ENCODE data around the gene MEIS2.

The MEIS2 gene

DNA sequence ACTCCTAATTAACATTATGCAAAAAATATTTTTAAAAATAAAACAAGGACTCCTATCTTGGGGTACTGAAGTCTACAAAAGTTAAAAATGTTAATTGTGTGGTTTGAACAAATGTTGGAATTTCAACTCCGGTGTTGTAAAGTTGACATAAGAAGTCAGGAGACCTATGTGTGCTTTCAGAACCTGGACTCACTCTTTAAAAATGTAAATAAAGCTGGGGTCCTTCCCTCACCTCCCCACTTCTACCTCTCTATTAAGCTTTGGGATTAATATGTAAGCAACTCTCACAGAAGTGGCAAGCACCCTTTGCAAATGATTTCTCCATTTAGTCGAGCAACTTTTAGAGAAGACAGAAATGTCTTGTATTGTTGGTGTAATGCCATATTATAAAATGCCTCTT lies 11.9 kb downstream of the MEIS2 start:
- no peak for DNase-seq (ENCODE audit: low read depth)
- TF ChIP-seq, protein P1, sequence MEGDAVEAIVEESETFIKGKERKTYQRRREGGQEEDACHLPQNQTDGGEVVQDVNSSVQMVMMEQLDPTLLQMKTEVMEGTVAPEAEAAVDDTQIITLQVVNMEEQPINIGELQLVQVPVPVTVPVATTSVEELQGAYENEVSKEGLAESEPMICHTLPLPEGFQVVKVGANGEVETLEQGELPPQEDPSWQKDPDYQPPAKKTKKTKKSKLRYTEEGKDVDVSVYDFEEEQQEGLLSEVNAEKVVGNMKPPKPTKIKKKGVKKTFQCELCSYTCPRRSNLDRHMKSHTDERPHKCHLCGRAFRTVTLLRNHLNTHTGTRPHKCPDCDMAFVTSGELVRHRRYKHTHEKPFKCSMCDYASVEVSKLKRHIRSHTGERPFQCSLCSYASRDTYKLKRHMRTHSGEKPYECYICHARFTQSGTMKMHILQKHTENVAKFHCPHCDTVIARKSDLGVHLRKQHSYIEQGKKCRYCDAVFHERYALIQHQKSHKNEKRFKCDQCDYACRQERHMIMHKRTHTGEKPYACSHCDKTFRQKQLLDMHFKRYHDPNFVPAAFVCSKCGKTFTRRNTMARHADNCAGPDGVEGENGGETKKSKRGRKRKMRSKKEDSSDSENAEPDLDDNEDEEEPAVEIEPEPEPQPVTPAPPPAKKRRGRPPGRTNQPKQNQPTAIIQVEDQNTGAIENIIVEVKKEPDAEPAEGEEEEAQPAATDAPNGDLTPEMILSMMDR (conservative IDR thresholded peaks at IDR 0.05; ENCODE audit: control insufficient read depth, insufficient read depth, low read depth, low read length) = no peak

DNA sequence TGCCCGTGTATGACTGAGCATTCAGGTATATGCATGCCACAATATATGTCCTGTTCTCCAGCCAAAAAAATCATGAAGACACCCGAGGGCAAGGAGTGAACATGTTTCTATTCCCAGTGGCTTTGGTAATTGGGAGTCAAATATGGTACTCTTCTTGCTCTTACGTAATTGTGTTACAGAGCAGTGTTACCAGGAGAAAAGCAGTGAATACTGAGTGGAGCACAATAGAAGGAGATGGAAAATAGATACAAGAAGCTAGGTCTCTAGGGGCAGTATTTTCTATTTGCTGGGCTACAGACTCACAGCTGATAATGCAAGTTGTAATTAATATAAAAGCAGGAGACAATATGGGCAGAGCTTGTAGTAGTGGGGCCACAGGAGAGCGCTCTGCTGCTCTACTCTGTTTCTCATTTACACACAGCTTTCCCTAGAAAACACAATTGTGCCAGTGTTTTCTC lies 13.2 kb downstream of the MEIS2 start:
- no peak for DNase-seq (ENCODE audit: low read depth)
- no peak overlapping the region for H3K4me3 ChIP-seq (ENCODE audit: control insufficient read depth, low read depth, low read length)
- TF ChIP-seq, protein P1 (conservative IDR thresholded peaks at IDR 0.05; ENCODE audit: control insufficient read depth, insufficient read depth, low read depth, low read length) = no peak

More for the DNA sequence above, 11.9 kb downstream of the MEIS2 start:
- H3K4me3 ChIP-seq (ENCODE audit: control insufficient read depth, low read depth, low read length) = no peak overlapping the region

DNA sequence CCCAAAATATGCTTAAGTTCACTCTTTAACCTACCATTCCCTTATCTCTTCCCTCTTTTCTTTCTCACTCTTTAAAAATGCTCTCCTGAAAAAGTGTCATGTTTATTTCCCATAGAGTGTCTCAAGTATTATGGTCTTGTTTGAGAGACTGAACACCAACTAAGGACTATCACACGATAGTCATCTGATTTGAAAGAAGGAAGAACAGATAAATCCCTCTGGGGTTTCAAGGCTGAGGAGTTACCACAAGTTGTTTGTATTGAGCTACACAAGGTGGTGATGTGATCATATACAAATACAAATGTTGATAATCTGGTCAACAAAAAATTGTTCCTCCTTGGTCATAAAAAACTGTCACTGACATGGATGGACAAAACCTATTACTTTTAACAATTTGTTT lies 13.8 kb downstream of the MEIS2 start:
- TF ChIP-seq, protein P1 (conservative IDR thresholded peaks at IDR 0.05; ENCODE audit: control insufficient read depth, insufficient read depth, low read depth, low read length) = no peak
- no peak overlapping the region for H3K4me3 ChIP-seq (ENCODE audit: control insufficient read depth, low read depth, low read length)
- no peak for DNase-seq (ENCODE audit: low read depth)

DNA sequence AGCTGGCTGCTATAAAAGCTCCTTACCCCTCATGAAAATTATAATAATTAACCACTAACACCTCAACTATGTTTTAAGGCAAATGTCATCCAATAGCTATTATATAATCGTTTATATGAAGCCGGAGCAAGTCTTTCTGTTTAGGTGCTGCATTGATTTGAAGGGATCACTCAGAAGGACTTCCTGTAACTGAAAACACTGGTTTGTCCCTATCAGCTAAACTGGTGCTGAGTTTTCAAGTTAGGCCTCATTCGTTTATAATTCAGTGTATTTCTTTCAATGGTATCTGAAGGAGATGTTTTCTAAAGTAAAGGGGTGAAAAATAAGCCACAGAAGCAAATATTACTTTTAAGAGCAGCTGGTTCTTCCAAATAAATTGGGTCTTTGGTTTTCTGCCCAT lies 14.2 kb downstream of the MEIS2 start:
- no peak overlapping the region for H3K4me3 ChIP-seq (ENCODE audit: control insufficient read depth, low read depth, low read length)

DNA sequence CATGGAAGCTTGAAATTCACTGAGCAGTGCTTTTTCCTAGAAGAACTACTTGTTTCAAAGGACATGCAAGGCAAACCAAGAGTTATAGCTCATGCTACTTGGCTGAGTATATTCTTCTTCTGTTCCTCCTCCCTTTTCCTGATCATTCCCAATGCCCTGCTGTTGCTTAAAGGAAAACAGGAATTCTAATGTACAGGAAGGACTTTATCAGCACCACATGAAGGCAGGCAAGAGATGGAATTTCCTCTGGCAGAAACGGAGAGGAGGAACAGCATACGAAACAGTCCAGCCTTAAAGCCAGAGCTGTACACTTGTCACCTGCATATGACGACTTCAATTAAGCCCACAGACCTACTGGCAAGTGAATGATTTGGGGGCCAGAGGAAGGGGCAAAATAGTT lies 15.7 kb downstream of the MEIS2 start:
- no peak overlapping the region for H3K4me3 ChIP-seq (ENCODE audit: control insufficient read depth, low read depth, low read length)
- DNase-seq (ENCODE audit: low read depth) = no peak
- TF ChIP-seq, protein P1 (conservative IDR thresholded peaks at IDR 0.05; ENCODE audit: control insufficient read depth, insufficient read depth, low read depth, low read length) = no peak

More for the DNA sequence above, 14.2 kb downstream of the MEIS2 start:
- TF ChIP-seq, protein P1 (conservative IDR thresholded peaks at IDR 0.05; ENCODE audit: control insufficient read depth, insufficient read depth, low read depth, low read length) = no peak
- DNase-seq (ENCODE audit: low read depth) = no peak

DNA sequence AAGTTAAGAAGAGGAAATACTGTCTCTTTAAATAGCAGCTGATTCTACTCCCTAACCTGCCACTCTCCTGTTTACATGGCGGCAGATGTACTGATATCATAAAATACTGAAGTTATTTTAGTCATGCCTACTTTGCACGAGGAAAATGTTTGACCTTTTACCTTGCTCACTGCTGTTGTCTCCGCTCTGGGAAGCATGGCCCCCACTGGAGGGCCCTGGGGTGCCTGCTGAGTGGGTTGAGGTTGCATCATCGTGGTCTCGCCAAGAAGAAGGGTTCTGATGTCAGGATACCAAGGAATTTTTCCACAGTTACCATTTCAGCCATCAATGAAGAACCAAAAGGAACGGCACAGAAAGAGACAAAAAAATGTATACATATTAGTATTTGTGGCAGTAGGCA lies 16.7 kb downstream of the MEIS2 start:
- no peak for DNase-seq (ENCODE audit: low read depth)
- no peak overlapping the region for H3K4me3 ChIP-seq (ENCODE audit: control insufficient read depth, low read depth, low read length)
- TF ChIP-seq, protein P1 (conservative IDR thresholded peaks at IDR 0.05; ENCODE audit: control insufficient read depth, insufficient read depth, low read depth, low read length) = no peak

DNA sequence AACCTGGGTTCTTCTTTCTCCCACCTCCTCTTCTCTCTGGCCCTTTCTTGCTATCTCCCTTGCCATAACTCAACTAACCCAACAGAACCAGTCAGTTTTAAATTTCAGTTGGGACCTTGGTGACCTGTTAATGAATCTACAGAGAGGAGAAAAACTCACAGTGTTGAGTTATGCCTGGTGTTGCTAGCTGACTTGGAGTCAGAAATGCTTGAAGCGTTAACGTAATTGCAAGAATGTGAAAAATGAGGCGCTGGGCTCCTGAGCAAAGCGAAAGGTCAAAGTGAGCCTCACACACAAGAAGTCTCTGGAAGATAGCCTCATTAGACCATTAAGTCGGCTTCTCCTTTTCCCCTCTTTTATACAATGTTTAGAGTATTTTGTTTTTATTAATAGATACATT lies 18.4 kb downstream of the MEIS2 start:
- TF ChIP-seq, protein P1 (conservative IDR thresholded peaks at IDR 0.05; ENCODE audit: control insufficient read depth, insufficient read depth, low read depth, low read length) = no peak
- DNase-seq (ENCODE audit: low read depth) = no peak
- no peak overlapping the region for H3K4me3 ChIP-seq (ENCODE audit: control insufficient read depth, low read depth, low read length)
